GM12878 (cell line): ENCODE results near the gene MGLL. TPM values are rescaled to one million over a fixed set of nuclear protein-coding genes. Genes with fewer than 3 reads are reported as not detected.
A peak's percentile ranks its signal among the peaks of the same experiment; 100 is the strongest.

Source experiments
- CHD4 ChIP-seq: fragments of 200-600 bp; sonication (generic); IDR thresholded peaks from 2 replicates; pipeline ENCODE4 v1.6.1; 2016; ENCODE audit warnings: mild to moderate bottlenecking
- FOXM1 ChIP-seq: IDR thresholded peaks from 2 replicates; pipeline ENCODE4 v1.6.1; 2012; ENCODE audit warnings: low read depth, mild to moderate bottlenecking, inconsistent platforms, low read length, moderate library complexity
- GATAD2B ChIP-seq: fragments of 450-650 bp; conservative IDR thresholded peaks from 2 replicates; pipeline ENCODE4 v1.6.1; 2017; ENCODE audit warnings: low read depth, mild to moderate bottlenecking, moderate library complexity
- IKZF2 ChIP-seq, 2 experiments: fragments of 450-650 bp; IDR thresholded peaks; 2 replicates each; pipeline ENCODE4 v1.6.1; 2017; ENCODE audit warnings: mild to moderate bottlenecking in 2 of 2, moderate library complexity in 2 of 2
- KAT2A ChIP-seq: conservative IDR thresholded peaks from 2 replicates; pipeline ENCODE4 v1.6.1; 2011; ENCODE audit warnings: low read depth, low read length; ENCODE audit not compliant: control insufficient read depth
- MYB ChIP-seq: fragments of 150-350 bp; IDR thresholded peaks from 2 replicates; pipeline ENCODE4 v1.6.1; 2014; ENCODE audit warnings: mild to moderate bottlenecking, low read depth, low read length, borderline replicate concordance
- NFYA ChIP-seq: IDR thresholded peaks from 2 replicates; pipeline ENCODE4 v1.6.1; 2011; ENCODE audit warnings: low read depth, mild to moderate bottlenecking, low read length, improper control_type of control experiment, borderline replicate concordance
- NR2C2 ChIP-seq: IDR thresholded peaks from 2 replicates; pipeline ENCODE4 v1.6.1; 2011; ENCODE audit warnings: borderline replicate concordance, low read depth; ENCODE audit not compliant: control insufficient read depth, insufficient read length
- NR2F1 ChIP-seq: fragments of 450-650 bp; conservative IDR thresholded peaks from 2 replicates; pipeline ENCODE4 v1.6.1; 2017; ENCODE audit warnings: mild to moderate bottlenecking
- POLR2AphosphoS5 ChIP-seq: IDR thresholded peaks from 2 replicates; pipeline ENCODE4 v1.6.1; 2011; ENCODE audit warnings: mild to moderate bottlenecking, low read length, inconsistent platforms
- RAD51 ChIP-seq: fragments of 450-650 bp; IDR thresholded peaks from 2 replicates; pipeline ENCODE4 v1.6.1; 2016; ENCODE audit warnings: moderate library complexity, mild to moderate bottlenecking, inconsistent platforms
- RCOR1 ChIP-seq: conservative IDR thresholded peaks from 2 replicates; pipeline ENCODE4 v1.6.1; 2012; ENCODE audit warnings: low read depth, low read length, improper control_type of control experiment
- SIX5 ChIP-seq: IDR thresholded peaks from 2 replicates; pipeline ENCODE4 v1.6.1; 2011; ENCODE audit warnings: mild to moderate bottlenecking, low read depth, low read length, moderate library complexity; ENCODE audit not compliant: severe bottlenecking
- SPI1 ChIP-seq: IDR thresholded peaks from 2 replicates; pipeline ENCODE4 v1.6.1; 2011; ENCODE audit warnings: low read depth, mild to moderate bottlenecking, low read length, moderate library complexity, borderline replicate concordance; ENCODE audit not compliant: insufficient read depth
- SREBF2 ChIP-seq: IDR thresholded peaks from 2 replicates; pipeline ENCODE4 v1.6.1; 2012; ENCODE audit warnings: mild to moderate bottlenecking, low read length
- STAT3 ChIP-seq: IDR thresholded peaks from 2 replicates; pipeline ENCODE4 v1.6.1; 2011; ENCODE audit warnings: low read depth, low read length, improper control_type of control experiment
- TCF12 ChIP-seq: IDR thresholded peaks from 2 replicates; pipeline ENCODE4 v1.6.1; 2011; ENCODE audit warnings: low read depth, mild to moderate bottlenecking, low read length
- TCF7 ChIP-seq: IDR thresholded peaks from 2 replicates; pipeline ENCODE4 v1.6.1; 2014; ENCODE audit warnings: antibody characterized with exemption, borderline replicate concordance
- YY1 ChIP-seq: IDR thresholded peaks from 2 replicates; pipeline ENCODE4 v1.6.1; 2011; ENCODE audit warnings: low read depth, mild to moderate bottlenecking, low read length
- ZZZ3 ChIP-seq: IDR thresholded peaks from 2 replicates; pipeline ENCODE4 v1.6.1; 2011; ENCODE audit warnings: low read depth; ENCODE audit not compliant: control insufficient read depth, insufficient read length
- polyA plus RNA-seq, 11 experiments: library from polyadenylated mRNA; depleted of rRNA in 4 of 11; unstranded in 6 of 11; stranded (reverse) in 5 of 11; fragments of >200 nt; fragmentation: Nextera tagmentation in 4 of 11; fragmentation: Illumina TruSeq in 1 of 11; extraction: Ambion mirVana in 4 of 11; extraction: Trizol in 1 of 11; gene quantifications; 1 replicate in 1 of 11; 2 replicates in 10 of 11; pipeline versions ENCODE4 v1.2.1 to v1.2.3, GENCODE V29; 2011 to 2016; ENCODE audit warnings: inconsistent platforms in 2 of 11, missing spikeins in 2 of 11, low read depth in 1 of 11
- total RNA-seq, 4 experiments: library from RNA; depleted of rRNA in 3 of 4; stranded (reverse); fragments of >200 nt in 3 of 4; fragmentation: Illumina TruSeq in 1 of 4; extraction: Trizol in 1 of 4; gene quantifications; 2 replicates each; pipeline versions ENCODE4 v1.2.1 to v1.2.3, GENCODE V29; 2013 to 2021
- TF ChIP-seq, protein P1 (sequence below): IDR thresholded peaks from 2 replicates; pipeline ENCODE4 v1.6.1; 2012; ENCODE audit warnings: low read depth, low read length, improper control_type of control experiment
- TF ChIP-seq, protein P2 (sequence below): IDR thresholded peaks from 2 replicates; pipeline ENCODE4 v1.6.1; 2012; ENCODE audit warnings: improper control_type of control experiment, low read depth, low read length; ENCODE audit not compliant: insufficient replicate concordance
- TF ChIP-seq, protein P3 (sequence below): IDR thresholded peaks from 2 replicates; pipeline ENCODE4 v1.6.1; 2012; ENCODE audit warnings: low read depth, low read length, improper control_type of control experiment

Gene MGLL
- total and polyA plus RNA-seq, 10 of the 15 experiments (the other 5 are each of a cell fraction or from before 2014, with no cell fraction given): 44.9 to 177 (median 72.9) TPM

DNA sequence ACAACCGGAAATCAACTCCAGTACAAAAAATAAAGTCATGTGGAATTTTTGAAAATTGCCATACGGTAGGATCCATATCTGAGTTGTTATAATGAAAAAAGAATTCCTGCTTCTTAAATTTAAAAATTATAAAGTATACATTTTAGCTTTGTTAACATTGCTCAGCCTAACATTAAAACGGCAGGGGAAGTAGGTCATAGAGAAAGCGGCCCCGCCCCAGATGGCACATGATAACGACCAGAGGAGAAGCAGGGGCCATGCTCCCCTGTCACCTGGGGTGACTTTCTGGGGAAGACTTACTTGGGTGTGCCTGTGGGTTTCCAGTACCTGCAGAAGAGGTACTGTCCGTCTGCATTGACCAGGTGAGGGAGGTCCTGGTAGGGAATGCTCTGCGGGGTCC, 921 bp downstream of the MGLL start (continued):
- TF ChIP-seq, protein P1, sequence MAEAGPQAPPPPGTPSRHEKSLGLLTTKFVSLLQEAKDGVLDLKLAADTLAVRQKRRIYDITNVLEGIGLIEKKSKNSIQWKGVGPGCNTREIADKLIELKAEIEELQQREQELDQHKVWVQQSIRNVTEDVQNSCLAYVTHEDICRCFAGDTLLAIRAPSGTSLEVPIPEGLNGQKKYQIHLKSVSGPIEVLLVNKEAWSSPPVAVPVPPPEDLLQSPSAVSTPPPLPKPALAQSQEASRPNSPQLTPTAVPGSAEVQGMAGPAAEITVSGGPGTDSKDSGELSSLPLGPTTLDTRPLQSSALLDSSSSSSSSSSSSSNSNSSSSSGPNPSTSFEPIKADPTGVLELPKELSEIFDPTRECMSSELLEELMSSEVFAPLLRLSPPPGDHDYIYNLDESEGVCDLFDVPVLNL: no peak
- TF ChIP-seq RAD51: peak; percentile 70
- TF ChIP-seq NFYA: no peak
- TF ChIP-seq SREBF2: no peak
- no peak for TF ChIP-seq TCF7
- no peak for TF ChIP-seq SPI1
- 0 out of 4 replicates have a peak, but pooled peaks of 1 of the 2 experiments have one; percentile 12 for TF ChIP-seq IKZF2 (IDR thresholded peaks at IDR 0.05)
- TF ChIP-seq STAT3: no peak
- TF ChIP-seq GATAD2B: no peak
- no peak for TF ChIP-seq KAT2A
- TF ChIP-seq SIX5: no peak
- no peak for TF ChIP-seq NR2C2
- TF ChIP-seq POLR2AphosphoS5: peak; percentile 31; the same call in 1 of the 2 replicates
- TF ChIP-seq, protein P2, sequence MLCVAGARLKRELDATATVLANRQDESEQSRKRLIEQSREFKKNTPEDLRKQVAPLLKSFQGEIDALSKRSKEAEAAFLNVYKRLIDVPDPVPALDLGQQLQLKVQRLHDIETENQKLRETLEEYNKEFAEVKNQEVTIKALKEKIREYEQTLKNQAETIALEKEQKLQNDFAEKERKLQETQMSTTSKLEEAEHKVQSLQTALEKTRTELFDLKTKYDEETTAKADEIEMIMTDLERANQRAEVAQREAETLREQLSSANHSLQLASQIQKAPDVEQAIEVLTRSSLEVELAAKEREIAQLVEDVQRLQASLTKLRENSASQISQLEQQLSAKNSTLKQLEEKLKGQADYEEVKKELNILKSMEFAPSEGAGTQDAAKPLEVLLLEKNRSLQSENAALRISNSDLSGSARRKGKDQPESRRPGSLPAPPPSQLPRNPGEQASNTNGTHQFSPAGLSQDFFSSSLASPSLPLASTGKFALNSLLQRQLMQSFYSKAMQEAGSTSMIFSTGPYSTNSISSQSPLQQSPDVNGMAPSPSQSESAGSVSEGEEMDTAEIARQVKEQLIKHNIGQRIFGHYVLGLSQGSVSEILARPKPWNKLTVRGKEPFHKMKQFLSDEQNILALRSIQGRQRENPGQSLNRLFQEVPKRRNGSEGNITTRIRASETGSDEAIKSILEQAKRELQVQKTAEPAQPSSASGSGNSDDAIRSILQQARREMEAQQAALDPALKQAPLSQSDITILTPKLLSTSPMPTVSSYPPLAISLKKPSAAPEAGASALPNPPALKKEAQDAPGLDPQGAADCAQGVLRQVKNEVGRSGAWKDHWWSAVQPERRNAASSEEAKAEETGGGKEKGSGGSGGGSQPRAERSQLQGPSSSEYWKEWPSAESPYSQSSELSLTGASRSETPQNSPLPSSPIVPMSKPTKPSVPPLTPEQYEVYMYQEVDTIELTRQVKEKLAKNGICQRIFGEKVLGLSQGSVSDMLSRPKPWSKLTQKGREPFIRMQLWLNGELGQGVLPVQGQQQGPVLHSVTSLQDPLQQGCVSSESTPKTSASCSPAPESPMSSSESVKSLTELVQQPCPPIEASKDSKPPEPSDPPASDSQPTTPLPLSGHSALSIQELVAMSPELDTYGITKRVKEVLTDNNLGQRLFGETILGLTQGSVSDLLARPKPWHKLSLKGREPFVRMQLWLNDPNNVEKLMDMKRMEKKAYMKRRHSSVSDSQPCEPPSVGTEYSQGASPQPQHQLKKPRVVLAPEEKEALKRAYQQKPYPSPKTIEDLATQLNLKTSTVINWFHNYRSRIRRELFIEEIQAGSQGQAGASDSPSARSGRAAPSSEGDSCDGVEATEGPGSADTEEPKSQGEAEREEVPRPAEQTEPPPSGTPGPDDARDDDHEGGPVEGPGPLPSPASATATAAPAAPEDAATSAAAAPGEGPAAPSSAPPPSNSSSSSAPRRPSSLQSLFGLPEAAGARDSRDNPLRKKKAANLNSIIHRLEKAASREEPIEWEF: no peak
- no peak for TF ChIP-seq RCOR1
- TF ChIP-seq MYB: no peak
- TF ChIP-seq FOXM1: no peak
- TF ChIP-seq NR2F1: no peak
- TF ChIP-seq CHD4: no peak
- no peak for TF ChIP-seq ZZZ3
- TF ChIP-seq, protein P3, sequence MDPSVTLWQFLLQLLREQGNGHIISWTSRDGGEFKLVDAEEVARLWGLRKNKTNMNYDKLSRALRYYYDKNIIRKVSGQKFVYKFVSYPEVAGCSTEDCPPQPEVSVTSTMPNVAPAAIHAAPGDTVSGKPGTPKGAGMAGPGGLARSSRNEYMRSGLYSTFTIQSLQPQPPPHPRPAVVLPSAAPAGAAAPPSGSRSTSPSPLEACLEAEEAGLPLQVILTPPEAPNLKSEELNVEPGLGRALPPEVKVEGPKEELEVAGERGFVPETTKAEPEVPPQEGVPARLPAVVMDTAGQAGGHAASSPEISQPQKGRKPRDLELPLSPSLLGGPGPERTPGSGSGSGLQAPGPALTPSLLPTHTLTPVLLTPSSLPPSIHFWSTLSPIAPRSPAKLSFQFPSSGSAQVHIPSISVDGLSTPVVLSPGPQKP: no peak
- TF ChIP-seq YY1: peak; percentile 31; the same call in 1 of the 2 replicates
- no peak for TF ChIP-seq TCF12
